ENCODE measurements around the gene PRSS16.
"Not testable (repeated sequence)": the region's sequence is repeated elsewhere in the genome, so short reads cannot be mapped to it uniquely, and the experiment has no call there.

PRSS16 gene

DNA sequence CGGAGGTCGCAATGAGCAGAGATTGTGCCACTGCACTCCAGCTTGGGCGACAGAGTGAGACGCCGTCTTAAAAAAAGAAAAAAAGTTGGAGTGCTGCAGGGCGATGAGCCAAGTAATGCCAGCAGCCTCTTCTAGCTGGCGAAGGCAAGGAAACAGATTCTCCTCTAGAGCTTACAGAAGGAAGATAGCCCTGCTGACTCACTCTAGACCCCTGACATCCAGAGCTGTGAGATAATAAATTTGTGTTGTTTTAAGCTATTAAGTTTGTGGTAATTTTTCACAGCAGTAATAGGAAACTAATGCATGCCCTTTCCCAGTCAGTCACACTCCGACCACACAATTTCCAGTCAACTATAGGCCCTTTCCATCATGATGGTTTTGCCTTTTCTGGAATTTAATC is 16.4 kb downstream of the PRSS16 start:
- no peak overlapping the region for H3K4me3 ChIP-seq (ENCODE audit: insufficient read depth, low read depth, low read length, poor library complexity, severe bottlenecking)
- no peak overlapping the region for H3K27ac ChIP-seq (ENCODE audit: insufficient read depth, low read length, poor library complexity, severe bottlenecking)
- H3K27me3 ChIP-seq (replicated peaks; ENCODE audit: control insufficient read depth, insufficient read depth, low read length, poor library complexity, severe bottlenecking): peaks cover 19% of the 10 kb centered on the region
- DNase-seq: no peak
- H3K36me3 ChIP-seq (ENCODE audit: control insufficient read depth, insufficient read depth, low read length): no peaks in the 10 kb centered on the region
- H3K4me1 ChIP-seq (ENCODE audit: control insufficient read depth, insufficient read depth, low read length, poor library complexity, severe bottlenecking): no peaks in the 10 kb centered on the region
- H3K9me3 ChIP-seq (ENCODE audit: control insufficient read depth, low read length): no peaks in the 10 kb centered on the region

DNA sequence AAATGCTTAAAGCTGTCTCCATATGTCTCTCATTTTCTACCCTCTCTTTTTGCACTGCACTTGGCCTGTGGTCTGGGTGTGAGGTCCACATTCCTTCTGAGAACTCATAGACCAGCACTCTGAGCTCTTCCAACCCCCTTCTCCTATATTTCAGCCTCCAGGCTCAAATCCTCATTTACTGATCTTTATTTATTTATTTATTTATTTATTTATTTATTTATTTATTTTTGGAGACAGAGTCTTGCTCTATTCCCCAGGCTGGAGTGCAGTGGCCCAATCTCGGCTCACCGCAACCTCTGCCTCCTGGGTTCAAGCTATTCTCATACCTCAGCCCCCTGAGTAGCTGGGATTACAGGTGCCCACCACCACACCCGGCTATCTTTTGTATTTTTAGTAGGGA is 19.5 kb downstream of the PRSS16 start:
- not testable (repeated sequence) for H3K9me3 ChIP-seq (ENCODE audit: control insufficient read depth, low read length); H3K4me1 ChIP-seq (ENCODE audit: control insufficient read depth, insufficient read depth, low read length, poor library complexity, severe bottlenecking); DNase-seq; H3K27me3 ChIP-seq (replicated peaks; ENCODE audit: control insufficient read depth, insufficient read depth, low read length, poor library complexity, severe bottlenecking); H3K36me3 ChIP-seq (ENCODE audit: control insufficient read depth, insufficient read depth, low read length); H3K27ac ChIP-seq (ENCODE audit: insufficient read depth, low read length, poor library complexity, severe bottlenecking); H3K4me3 ChIP-seq (ENCODE audit: insufficient read depth, low read depth, low read length, poor library complexity, severe bottlenecking)

DNA sequence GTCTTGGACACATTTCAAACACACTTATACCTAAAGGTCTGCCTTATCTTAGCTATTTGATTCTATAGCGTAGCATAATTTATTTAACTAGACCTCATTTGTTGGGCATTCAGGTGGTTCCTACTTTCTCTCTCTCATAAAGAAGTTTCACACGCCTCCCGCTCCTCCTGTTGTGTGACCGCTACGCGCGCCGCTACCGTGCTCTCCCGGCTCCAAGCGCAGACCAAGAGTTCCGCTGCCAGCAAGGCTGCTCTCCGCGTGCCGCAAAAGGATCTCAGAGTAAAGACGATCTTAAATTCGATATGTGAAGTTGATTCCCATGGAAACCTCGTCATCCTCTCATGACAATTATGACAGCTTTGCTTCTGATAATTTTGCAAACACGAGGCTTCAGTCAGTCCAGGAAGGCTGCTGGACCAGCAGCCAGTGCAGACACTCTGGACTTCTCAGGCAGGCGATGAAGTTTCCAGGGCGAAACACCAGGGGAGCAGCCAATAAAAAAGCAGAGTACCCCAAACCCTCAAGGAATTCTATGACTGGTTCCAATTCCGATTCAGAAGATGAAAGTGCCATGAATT is 20.4 kb downstream of the PRSS16 start:
- no peaks in the 10 kb centered on the region for H3K36me3 ChIP-seq (ENCODE audit: control insufficient read depth, insufficient read depth, low read length)
- no peak for DNase-seq
- H3K4me1 ChIP-seq (ENCODE audit: control insufficient read depth, insufficient read depth, low read length, poor library complexity, severe bottlenecking): no peaks in the 10 kb centered on the region
- H3K27ac ChIP-seq (ENCODE audit: insufficient read depth, low read length, poor library complexity, severe bottlenecking): no peak overlapping the region
- no peaks in the 10 kb centered on the region for H3K9me3 ChIP-seq (ENCODE audit: control insufficient read depth, low read length)
- no peak overlapping the region for H3K4me3 ChIP-seq (ENCODE audit: insufficient read depth, low read depth, low read length, poor library complexity, severe bottlenecking)
- H3K27me3 ChIP-seq (replicated peaks; ENCODE audit: control insufficient read depth, insufficient read depth, low read length, poor library complexity, severe bottlenecking): peaks cover 8% of the 10 kb centered on the region

DNA sequence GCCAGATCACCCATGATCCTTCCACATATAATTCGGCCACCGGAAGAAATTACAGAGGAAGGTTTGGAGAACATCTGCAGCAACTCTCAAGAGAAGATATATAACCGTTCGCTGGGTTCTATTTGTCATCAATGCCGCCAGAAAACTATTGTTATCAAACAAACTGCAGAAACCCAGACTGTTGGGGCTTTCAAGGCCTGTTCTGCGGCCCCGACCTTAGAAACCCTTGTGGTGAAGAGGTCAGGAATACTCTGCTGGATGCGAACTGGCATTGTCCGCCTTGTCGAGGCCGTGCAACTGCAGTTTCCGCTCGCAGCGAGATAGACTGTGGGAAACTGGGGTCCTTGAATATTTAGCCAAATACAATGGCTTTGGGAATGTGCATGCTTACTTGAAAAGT is 21.3 kb downstream of the PRSS16 start:
- H3K4me1 ChIP-seq (ENCODE audit: control insufficient read depth, insufficient read depth, low read length, poor library complexity, severe bottlenecking): no peaks in the 10 kb centered on the region
- H3K36me3 ChIP-seq (ENCODE audit: control insufficient read depth, insufficient read depth, low read length): no peaks in the 10 kb centered on the region
- no peaks in the 10 kb centered on the region for H3K9me3 ChIP-seq (ENCODE audit: control insufficient read depth, low read length)
- H3K27me3 ChIP-seq (replicated peaks; ENCODE audit: control insufficient read depth, insufficient read depth, low read length, poor library complexity, severe bottlenecking): peaks cover 8% of the 10 kb centered on the region
- H3K27ac ChIP-seq (ENCODE audit: insufficient read depth, low read length, poor library complexity, severe bottlenecking): no peak overlapping the region
- no peak overlapping the region for H3K4me3 ChIP-seq (ENCODE audit: insufficient read depth, low read depth, low read length, poor library complexity, severe bottlenecking)
- DNase-seq: no peak

DNA sequence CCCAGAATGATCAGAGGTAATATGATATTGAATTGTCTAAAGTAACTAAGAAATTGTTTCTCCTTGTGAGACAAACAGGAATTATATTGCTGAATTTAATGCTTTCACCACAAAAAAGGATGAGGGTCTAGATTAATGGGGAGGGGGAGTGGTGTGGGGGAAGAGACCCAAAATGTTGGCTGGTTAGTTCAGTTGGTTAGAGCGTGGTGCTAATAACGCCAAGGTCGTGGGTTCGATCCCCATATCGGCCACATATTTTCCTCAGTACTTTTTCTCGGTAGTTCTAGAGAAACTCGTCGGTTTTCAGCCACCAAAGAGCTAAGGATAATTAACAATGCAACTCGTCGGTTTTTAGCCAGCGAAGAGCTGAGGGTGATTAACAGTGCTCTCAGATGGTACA is 26.3 kb downstream of the PRSS16 start:
- H3K4me3 ChIP-seq (ENCODE audit: insufficient read depth, low read depth, low read length, poor library complexity, severe bottlenecking): no peak overlapping the region
- H3K27me3 ChIP-seq (replicated peaks; ENCODE audit: control insufficient read depth, insufficient read depth, low read length, poor library complexity, severe bottlenecking): peaks cover 16% of the 10 kb centered on the region
- no peaks in the 10 kb centered on the region for H3K36me3 ChIP-seq (ENCODE audit: control insufficient read depth, insufficient read depth, low read length)
- no peaks in the 10 kb centered on the region for H3K4me1 ChIP-seq (ENCODE audit: control insufficient read depth, insufficient read depth, low read length, poor library complexity, severe bottlenecking)
- no peak overlapping the region for H3K27ac ChIP-seq (ENCODE audit: insufficient read depth, low read length, poor library complexity, severe bottlenecking)
- no peaks in the 10 kb centered on the region for H3K9me3 ChIP-seq (ENCODE audit: control insufficient read depth, low read length)
- DNase-seq: no peak

DNA sequence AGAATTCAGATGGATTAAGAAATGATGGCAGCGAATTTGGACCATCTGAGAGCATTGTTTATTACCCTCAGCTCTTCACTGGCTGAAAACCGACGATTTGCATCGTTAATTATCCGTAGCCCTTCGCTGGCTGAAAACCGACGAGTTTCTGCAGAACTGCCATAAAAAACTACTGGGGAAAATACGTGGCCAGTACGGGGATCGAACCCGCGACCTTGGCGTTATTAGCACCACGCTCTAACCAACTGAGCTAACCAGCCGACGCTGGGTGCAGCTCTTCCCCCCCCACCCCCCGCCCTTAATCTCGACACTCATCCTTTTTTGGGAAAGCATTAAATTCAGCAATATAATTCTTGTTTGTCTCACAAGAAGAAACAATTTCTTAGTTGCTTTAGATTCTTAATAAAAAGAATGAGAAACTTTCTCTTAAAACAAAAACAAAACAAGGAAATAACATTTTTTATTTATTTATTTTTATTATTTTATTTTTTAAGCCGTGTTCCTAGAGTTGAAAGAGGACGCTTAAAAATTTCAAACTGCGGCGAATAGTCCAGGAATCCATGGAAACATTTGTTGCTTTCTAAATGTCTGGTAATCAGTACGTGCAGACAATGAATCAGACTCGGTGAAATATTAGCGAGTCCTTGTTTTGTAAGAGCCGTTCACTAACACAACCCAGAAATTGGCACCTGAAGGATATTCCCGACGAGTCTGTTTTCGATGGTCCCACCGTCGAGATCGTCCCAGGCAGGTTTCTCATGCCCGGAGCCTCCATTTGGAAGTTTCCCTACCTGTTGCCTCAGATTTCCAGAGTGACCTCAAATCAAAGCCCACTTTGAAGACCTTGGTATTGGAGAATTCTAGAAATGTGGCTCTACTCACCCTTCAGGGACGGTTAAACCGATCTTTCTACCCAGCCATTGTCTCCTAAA is 27.8 kb downstream of the PRSS16 start:
- Histone ChIP-seq H3K4me1 (ENCODE audit: control insufficient read depth, insufficient read depth, low read length, poor library complexity, severe bottlenecking) (no peaks in the 10 kb centered on the region), H3K9me3 (ENCODE audit: control insufficient read depth, low read length) (no peaks in the 10 kb centered on the region), H3K36me3 (ENCODE audit: control insufficient read depth, insufficient read depth, low read length) (no peaks in the 10 kb centered on the region), H3K27ac (ENCODE audit: insufficient read depth, low read length, poor library complexity, severe bottlenecking) (no peak overlapping the region), H3K4me3 (ENCODE audit: insufficient read depth, low read depth, low read length, poor library complexity, severe bottlenecking) (no peak overlapping the region), H3K27me3 (replicated peaks; ENCODE audit: control insufficient read depth, insufficient read depth, low read length, poor library complexity, severe bottlenecking) (peaks cover 25% of the 10 kb centered on the region)
- DNase-seq: no peak

DNA sequence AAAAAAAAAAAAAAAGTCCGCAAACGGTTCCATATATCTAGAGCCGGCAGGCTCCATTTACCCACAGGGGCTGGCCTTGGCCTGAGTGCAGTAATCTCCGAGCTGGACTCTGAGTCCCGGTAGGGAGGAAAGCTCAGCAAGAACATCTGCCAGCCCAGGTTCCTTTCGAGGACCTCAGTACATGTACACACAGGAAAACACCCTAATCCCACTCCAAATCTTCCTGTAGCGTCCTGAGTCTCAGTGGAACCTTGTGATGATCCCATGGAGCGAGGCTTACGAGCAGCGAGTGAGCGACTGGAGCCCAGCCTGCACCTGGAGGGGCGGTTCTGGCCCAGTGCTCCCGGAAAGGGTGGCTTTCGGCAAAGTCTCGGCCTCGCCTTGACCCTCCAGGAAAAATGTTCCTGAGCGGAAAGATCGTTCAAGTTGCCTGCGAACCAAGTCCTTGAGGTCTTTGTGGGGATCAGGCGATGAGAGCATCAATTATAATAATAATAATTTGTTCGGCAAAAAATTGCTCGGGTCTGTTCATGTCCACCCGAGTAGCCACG is 32.1 kb downstream of the PRSS16 start:
- Histone ChIP-seq H3K36me3 (ENCODE audit: control insufficient read depth, insufficient read depth, low read length) (no peaks in the 10 kb centered on the region), H3K27ac (ENCODE audit: insufficient read depth, low read length, poor library complexity, severe bottlenecking) (no peak overlapping the region), H3K4me1 (ENCODE audit: control insufficient read depth, insufficient read depth, low read length, poor library complexity, severe bottlenecking) (no peaks in the 10 kb centered on the region), H3K9me3 (ENCODE audit: control insufficient read depth, low read length) (peaks cover 3% of the 10 kb centered on the region), H3K27me3 (replicated peaks; ENCODE audit: control insufficient read depth, insufficient read depth, low read length, poor library complexity, severe bottlenecking) (peaks cover 61% of the 10 kb centered on the region), H3K4me3 (ENCODE audit: insufficient read depth, low read depth, low read length, poor library complexity, severe bottlenecking) (no peak overlapping the region)
- no peak for DNase-seq

DNA sequence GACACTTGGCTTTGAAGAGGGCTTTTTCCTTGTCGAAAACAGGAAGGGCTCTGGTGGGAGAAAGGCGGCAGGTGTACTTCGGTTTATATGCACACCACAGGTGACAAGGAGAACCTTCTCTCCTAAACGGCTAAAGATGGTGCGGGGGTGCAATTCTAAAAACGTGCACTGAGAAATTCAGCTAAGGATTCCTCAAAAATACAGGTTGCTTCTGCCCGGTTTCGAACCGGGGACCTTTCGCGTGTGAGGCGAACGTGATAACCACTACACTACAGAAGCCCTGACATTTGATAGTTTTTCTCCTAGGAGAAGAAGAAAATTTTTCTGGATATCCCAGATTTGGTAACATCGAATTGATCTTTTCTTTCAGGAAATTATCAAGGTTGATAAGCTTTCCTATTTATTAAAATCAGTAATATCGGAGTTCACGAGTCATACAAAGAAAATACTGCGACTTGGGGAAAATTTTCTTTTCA is 32.6 kb downstream of the PRSS16 start:
- no peak overlapping the region for H3K4me3 ChIP-seq (ENCODE audit: insufficient read depth, low read depth, low read length, poor library complexity, severe bottlenecking)
- no peak for DNase-seq
- peaks cover 61% of the 10 kb centered on the region for H3K27me3 ChIP-seq (replicated peaks; ENCODE audit: control insufficient read depth, insufficient read depth, low read length, poor library complexity, severe bottlenecking)
- H3K4me1 ChIP-seq (ENCODE audit: control insufficient read depth, insufficient read depth, low read length, poor library complexity, severe bottlenecking): no peaks in the 10 kb centered on the region
- no peak overlapping the region for H3K27ac ChIP-seq (ENCODE audit: insufficient read depth, low read length, poor library complexity, severe bottlenecking)
- peaks cover 3% of the 10 kb centered on the region for H3K9me3 ChIP-seq (ENCODE audit: control insufficient read depth, low read length)
- H3K36me3 ChIP-seq (ENCODE audit: control insufficient read depth, insufficient read depth, low read length): no peaks in the 10 kb centered on the region

DNA sequence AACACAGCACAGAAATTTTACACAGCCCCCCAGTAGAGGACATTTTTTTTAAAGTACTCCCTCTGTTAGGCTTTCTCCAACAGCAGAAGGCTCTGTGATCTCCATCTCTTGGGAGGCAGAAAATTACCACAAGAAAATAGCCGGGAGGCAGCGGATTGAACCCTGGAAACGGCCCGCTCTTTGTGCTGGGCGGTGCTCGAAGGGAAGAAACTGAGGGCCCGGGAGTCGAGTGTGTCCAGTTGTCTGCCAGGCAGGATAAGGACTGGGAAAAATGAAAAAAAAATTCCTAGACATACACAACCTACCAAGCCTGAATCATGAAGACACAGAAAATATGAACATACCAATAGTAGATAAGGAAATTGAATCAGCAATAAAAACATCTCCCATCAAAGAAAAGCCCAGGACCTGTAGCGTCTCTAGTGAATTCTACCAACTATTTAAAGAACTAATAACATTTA is 33.1 kb downstream of the PRSS16 start:
- H3K9me3 ChIP-seq (ENCODE audit: control insufficient read depth, low read length): peaks cover 3% of the 10 kb centered on the region
- no peaks in the 10 kb centered on the region for H3K4me1 ChIP-seq (ENCODE audit: control insufficient read depth, insufficient read depth, low read length, poor library complexity, severe bottlenecking)
- no peak overlapping the region for H3K4me3 ChIP-seq (ENCODE audit: insufficient read depth, low read depth, low read length, poor library complexity, severe bottlenecking)
- no peak overlapping the region for H3K27ac ChIP-seq (ENCODE audit: insufficient read depth, low read length, poor library complexity, severe bottlenecking)
- no peak for DNase-seq
- peaks cover 64% of the 10 kb centered on the region for H3K27me3 ChIP-seq (replicated peaks; ENCODE audit: control insufficient read depth, insufficient read depth, low read length, poor library complexity, severe bottlenecking)
- H3K36me3 ChIP-seq (ENCODE audit: control insufficient read depth, insufficient read depth, low read length): no peaks in the 10 kb centered on the region

DNA sequence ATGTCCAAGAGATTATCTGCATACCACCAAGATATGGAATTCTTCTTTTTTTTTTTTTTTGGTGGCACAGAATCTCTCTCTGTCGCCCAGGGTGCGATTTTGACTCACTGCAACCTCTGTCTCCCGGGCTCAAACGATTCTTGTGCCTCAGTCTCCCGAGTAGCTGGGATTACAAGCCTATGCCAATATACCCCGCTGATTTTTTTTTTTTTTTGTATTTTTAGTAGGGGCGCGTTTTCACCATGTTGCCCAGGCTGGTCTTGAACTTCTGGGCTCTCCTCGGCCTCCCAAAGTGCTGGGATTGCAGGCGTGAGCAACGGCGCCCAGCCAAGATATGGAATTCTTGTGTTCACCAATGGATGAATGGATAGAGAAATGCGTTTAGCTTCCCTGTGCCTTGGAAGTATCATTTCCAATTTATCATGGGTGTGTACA is 33.6 kb downstream of the PRSS16 start:
- no peak overlapping the region for H3K27ac ChIP-seq (ENCODE audit: insufficient read depth, low read length, poor library complexity, severe bottlenecking)
- DNase-seq: no peak
- H3K4me1 ChIP-seq (ENCODE audit: control insufficient read depth, insufficient read depth, low read length, poor library complexity, severe bottlenecking): no peaks in the 10 kb centered on the region
- H3K27me3 ChIP-seq (replicated peaks; ENCODE audit: control insufficient read depth, insufficient read depth, low read length, poor library complexity, severe bottlenecking): peaks cover 64% of the 10 kb centered on the region
- H3K4me3 ChIP-seq (ENCODE audit: insufficient read depth, low read depth, low read length, poor library complexity, severe bottlenecking): no peak overlapping the region
- no peaks in the 10 kb centered on the region for H3K36me3 ChIP-seq (ENCODE audit: control insufficient read depth, insufficient read depth, low read length)
- peaks cover 3% of the 10 kb centered on the region for H3K9me3 ChIP-seq (ENCODE audit: control insufficient read depth, low read length)
